Measurements from ENCODE around the gene ACAN. TPM values are rescaled to one million over a fixed set of nuclear protein-coding genes. Genes with fewer than 3 reads are reported as not detected.

ACAN gene
- polyA plus RNA-seq, 3 donors = not detected

DNA sequence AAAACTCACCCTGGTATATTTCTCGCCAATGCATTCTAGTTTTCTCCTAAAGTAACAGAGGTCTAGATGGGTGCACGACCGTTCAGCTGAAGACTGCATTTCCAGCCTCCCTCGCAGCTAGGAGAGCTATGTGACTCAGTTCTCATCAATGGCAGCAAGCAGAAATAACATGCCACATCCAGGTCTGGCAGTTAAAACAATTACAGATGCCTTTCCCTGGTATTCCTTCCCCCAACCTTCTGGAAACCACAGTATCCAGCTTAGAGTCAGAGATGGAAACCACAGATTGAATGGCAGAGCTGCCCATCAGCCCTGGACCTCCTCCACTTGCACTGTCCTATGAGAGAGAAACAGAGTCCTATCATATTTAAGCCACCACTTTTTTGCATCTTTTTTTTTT, 87.3 kb downstream of the ACAN start:
- peaks cover 12 to 24% of the 10 kb centered on the region in 2 donors for H3K27me3 ChIP-seq (ENCODE audit: control insufficient read depth in 2 of 2, insufficient read depth in 2 of 2, low read length in 2 of 2)
- H3K9ac ChIP-seq (ENCODE audit: insufficient read depth, low read length, poor library complexity, severe bottlenecking) = no peak overlapping the region
- Mint-ChIP-seq H3K9me3 (peaks cover 0 to 10% (median 2%) of the 10 kb centered on the region in 7 donors), H3K4me3 (no peak overlapping the region), H3K4me1 (peaks cover 11% of the 10 kb centered on the region), H3K27me3 (ENCODE audit: low read depth in 3 of 3) (peaks cover 22 to 34% (median 23%) of the 10 kb centered on the region in 3 donors), H3K36me3 (no peaks in the 10 kb centered on the region), H3K27ac (no peak overlapping the region)
- no peak for TF ChIP-seq CTCF (IDR thresholded peaks at IDR 0.05)
- H2AFZ ChIP-seq (ENCODE audit: insufficient read depth, low read depth, low read length, poor library complexity, severe bottlenecking) = no peak overlapping the region
- no peaks in the 10 kb centered on the region for H3K9me3 ChIP-seq (replicated peaks in 1 of 2; ENCODE audit: control insufficient read depth in 1 of 2, insufficient read depth in 1 of 2, low read length in 2 of 2)
- H3K36me3 ChIP-seq (replicated peaks in 1 of 2; ENCODE audit: control insufficient read depth in 1 of 2, insufficient read depth in 2 of 2, low read length in 2 of 2) = no peaks in the 10 kb centered on the region
- no peaks in the 10 kb centered on the region for H3K79me2 ChIP-seq (ENCODE audit: insufficient read depth, low read length)
- H3K27ac ChIP-seq (ENCODE audit: low read depth in 1 of 2, low read length in 2 of 2) = no peak overlapping the region
- no peak overlapping the region for H3K4me3 ChIP-seq (replicated peaks in 1 of 3; ENCODE audit: low read depth in 2 of 3, low read length in 3 of 3)
- no peak for DNase-seq
- 90% methylated on average over 4 of the region's 4 CpGs for WGBS (ENCODE audit: insufficient coverage)
- no peaks in the 10 kb centered on the region for H4K20me1 ChIP-seq (ENCODE audit: insufficient read depth, low read length)
- intact Hi-C loops (cut with micrococcal nuclease) = no loop called here
- no peak overlapping the region for H3K4me2 ChIP-seq (replicated peaks; ENCODE audit: extremely low read depth, low read length, poor library complexity, severe bottlenecking)
- H3K4me1 ChIP-seq (ENCODE audit: control insufficient read depth in 1 of 2, insufficient read depth in 2 of 2, low read length in 2 of 2) = peaks cover 9 to 12% of the 10 kb centered on the region in 2 donors

- intact Hi-C loops (cut with micrococcal nuclease) = no loop called here
- no peak overlapping the region for H2AFZ ChIP-seq (ENCODE audit: insufficient read depth, low read depth, low read length, poor library complexity, severe bottlenecking)
- H3K79me2 ChIP-seq (ENCODE audit: insufficient read depth, low read length) = no peaks in the 10 kb centered on the region
- peaks cover 11 to 15% of the 10 kb centered on the region in 2 donors for H3K4me1 ChIP-seq (ENCODE audit: control insufficient read depth in 1 of 2, insufficient read depth in 2 of 2, low read length in 2 of 2)
- no peak overlapping the region for H3K27ac ChIP-seq (ENCODE audit: low read depth in 1 of 2, low read length in 2 of 2)
- H4K20me1 ChIP-seq (ENCODE audit: insufficient read depth, low read length) = no peaks in the 10 kb centered on the region
- no peak overlapping the region for H3K4me3 ChIP-seq (replicated peaks in 1 of 3; ENCODE audit: low read depth in 2 of 3, low read length in 3 of 3)
- DNase-seq = no peak
- Mint-ChIP-seq H3K36me3 (no peaks in the 10 kb centered on the region), H3K27me3 (ENCODE audit: low read depth in 3 of 3) (peaks cover 29 to 46% (median 34%) of the 10 kb centered on the region in 3 donors), H3K27ac (no peak overlapping the region), H3K9me3 (peaks cover 0 to 14% (median 3%) of the 10 kb centered on the region in 7 donors), H3K4me3 (no peak overlapping the region), H3K4me1 (peaks cover 14% of the 10 kb centered on the region)
- TF ChIP-seq CTCF (IDR thresholded peaks at IDR 0.05) = no peak
- peaks cover 15 to 35% of the 10 kb centered on the region in 2 donors for H3K27me3 ChIP-seq (ENCODE audit: control insufficient read depth in 2 of 2, insufficient read depth in 2 of 2, low read length in 2 of 2)
- no peak overlapping the region for H3K9ac ChIP-seq (ENCODE audit: insufficient read depth, low read length, poor library complexity, severe bottlenecking)
- no peaks in the 10 kb centered on the region for H3K36me3 ChIP-seq (replicated peaks in 1 of 2; ENCODE audit: control insufficient read depth in 1 of 2, insufficient read depth in 2 of 2, low read length in 2 of 2)
- no peaks in the 10 kb centered on the region for H3K9me3 ChIP-seq (replicated peaks in 1 of 2; ENCODE audit: control insufficient read depth in 1 of 2, insufficient read depth in 1 of 2, low read length in 2 of 2)
- WGBS (ENCODE audit: insufficient coverage) = 91% methylated on average over 7 of the region's 7 CpGs
- H3K4me2 ChIP-seq (replicated peaks; ENCODE audit: extremely low read depth, low read length, poor library complexity, severe bottlenecking) = no peak overlapping the region
These were observed 88.5 kb downstream of the ACAN start for GRCh38 chr15:88891540-88892254.

All from CD14-positive monocyte (primary cell).